ENCODE results near the gene RBBP8. TPM values are rescaled to one million over a fixed set of nuclear protein-coding genes. Genes with fewer than 3 reads are reported as not detected.

Gene RBBP8
- polyA plus RNA-seq, 1 donor from 2014 or later, result 19.5 TPM

DNA sequence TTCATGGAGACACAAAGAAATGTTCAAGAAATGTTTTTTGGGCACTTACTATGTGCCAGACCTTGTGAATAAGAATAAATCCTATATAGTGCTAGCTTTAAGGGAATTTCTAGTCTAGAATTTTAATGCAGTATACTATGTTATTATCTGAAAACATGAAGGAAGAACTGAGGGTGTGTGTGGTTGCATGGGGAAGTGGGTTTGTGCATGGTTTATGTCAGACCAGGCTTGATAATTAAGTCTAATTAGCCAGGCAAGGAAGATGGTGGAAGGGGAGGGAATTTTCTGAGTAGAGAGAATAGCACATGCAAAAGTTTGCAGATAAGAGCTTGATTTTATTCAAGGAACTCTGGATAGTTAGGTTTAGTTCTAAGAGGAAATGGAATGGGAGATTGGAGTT, 6.5 kb downstream of the RBBP8 start:
- Histone ChIP-seq H4K20me1 (ENCODE audit: insufficient read depth) (no peaks in the 10 kb centered on the region), H2AFZ (ENCODE audit: low read depth, low read length) (no peak overlapping the region), H3K9ac (ENCODE audit: low read length) (no peak overlapping the region), H3F3A (ENCODE audit: insufficient read depth, low read length, poor library complexity, severe bottlenecking) (no peaks in the 10 kb centered on the region), H3K4me2 (ENCODE audit: low read length) (no peak overlapping the region), H3K27ac (ENCODE audit: low read length) (no peak overlapping the region), H3K4me3 (ENCODE audit: low read length) (no peak overlapping the region), H3K79me2 (replicated peaks; ENCODE audit: insufficient read depth, low read length) (no peaks in the 10 kb centered on the region), H3K27me3 (ENCODE audit: insufficient read depth, low read depth, low read length) (no peaks in the 10 kb centered on the region), H3K9me2 (ENCODE audit: insufficient read depth, low read length) (no peaks in the 10 kb centered on the region), H3K9me3 (ENCODE audit: low read length) (no peaks in the 10 kb centered on the region), H3K36me3 (ENCODE audit: insufficient read depth, low read length) (no peaks in the 10 kb centered on the region)
- TF ChIP-seq TAF1 (IDR thresholded peaks at IDR 0.05; ENCODE audit: low read depth) (no peak), EZH2 (IDR thresholded peaks at IDR 0.05; ENCODE audit: borderline replicate concordance, insufficient read depth, low read length, poor library complexity, severe bottlenecking) (no peak), MXI1 (conservative IDR thresholded peaks at IDR 0.05; ENCODE audit: poor library complexity, severe bottlenecking) (no peak), POLR2AphosphoS5 (IDR thresholded peaks at IDR 0.05) (no peak), RAD21 (conservative IDR thresholded peaks at IDR 0.05) (no peak), EP300 (conservative IDR thresholded peaks at IDR 0.05; ENCODE audit: poor library complexity, severe bottlenecking) (no peak), SMC3 (conservative IDR thresholded peaks at IDR 0.05; ENCODE audit: poor library complexity) (no peak)
- TF ChIP-seq, protein P1, sequence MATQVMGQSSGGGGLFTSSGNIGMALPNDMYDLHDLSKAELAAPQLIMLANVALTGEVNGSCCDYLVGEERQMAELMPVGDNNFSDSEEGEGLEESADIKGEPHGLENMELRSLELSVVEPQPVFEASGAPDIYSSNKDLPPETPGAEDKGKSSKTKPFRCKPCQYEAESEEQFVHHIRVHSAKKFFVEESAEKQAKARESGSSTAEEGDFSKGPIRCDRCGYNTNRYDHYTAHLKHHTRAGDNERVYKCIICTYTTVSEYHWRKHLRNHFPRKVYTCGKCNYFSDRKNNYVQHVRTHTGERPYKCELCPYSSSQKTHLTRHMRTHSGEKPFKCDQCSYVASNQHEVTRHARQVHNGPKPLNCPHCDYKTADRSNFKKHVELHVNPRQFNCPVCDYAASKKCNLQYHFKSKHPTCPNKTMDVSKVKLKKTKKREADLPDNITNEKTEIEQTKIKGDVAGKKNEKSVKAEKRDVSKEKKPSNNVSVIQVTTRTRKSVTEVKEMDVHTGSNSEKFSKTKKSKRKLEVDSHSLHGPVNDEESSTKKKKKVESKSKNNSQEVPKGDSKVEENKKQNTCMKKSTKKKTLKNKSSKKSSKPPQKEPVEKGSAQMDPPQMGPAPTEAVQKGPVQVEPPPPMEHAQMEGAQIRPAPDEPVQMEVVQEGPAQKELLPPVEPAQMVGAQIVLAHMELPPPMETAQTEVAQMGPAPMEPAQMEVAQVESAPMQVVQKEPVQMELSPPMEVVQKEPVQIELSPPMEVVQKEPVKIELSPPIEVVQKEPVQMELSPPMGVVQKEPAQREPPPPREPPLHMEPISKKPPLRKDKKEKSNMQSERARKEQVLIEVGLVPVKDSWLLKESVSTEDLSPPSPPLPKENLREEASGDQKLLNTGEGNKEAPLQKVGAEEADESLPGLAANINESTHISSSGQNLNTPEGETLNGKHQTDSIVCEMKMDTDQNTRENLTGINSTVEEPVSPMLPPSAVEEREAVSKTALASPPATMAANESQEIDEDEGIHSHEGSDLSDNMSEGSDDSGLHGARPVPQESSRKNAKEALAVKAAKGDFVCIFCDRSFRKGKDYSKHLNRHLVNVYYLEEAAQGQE (IDR thresholded peaks at IDR 0.05; ENCODE audit: borderline replicate concordance), result no peak
- TF ChIP-seq, protein P2, sequence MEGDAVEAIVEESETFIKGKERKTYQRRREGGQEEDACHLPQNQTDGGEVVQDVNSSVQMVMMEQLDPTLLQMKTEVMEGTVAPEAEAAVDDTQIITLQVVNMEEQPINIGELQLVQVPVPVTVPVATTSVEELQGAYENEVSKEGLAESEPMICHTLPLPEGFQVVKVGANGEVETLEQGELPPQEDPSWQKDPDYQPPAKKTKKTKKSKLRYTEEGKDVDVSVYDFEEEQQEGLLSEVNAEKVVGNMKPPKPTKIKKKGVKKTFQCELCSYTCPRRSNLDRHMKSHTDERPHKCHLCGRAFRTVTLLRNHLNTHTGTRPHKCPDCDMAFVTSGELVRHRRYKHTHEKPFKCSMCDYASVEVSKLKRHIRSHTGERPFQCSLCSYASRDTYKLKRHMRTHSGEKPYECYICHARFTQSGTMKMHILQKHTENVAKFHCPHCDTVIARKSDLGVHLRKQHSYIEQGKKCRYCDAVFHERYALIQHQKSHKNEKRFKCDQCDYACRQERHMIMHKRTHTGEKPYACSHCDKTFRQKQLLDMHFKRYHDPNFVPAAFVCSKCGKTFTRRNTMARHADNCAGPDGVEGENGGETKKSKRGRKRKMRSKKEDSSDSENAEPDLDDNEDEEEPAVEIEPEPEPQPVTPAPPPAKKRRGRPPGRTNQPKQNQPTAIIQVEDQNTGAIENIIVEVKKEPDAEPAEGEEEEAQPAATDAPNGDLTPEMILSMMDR (IDR thresholded peaks at IDR 0.05; ENCODE audit: poor library complexity, severe bottlenecking), result no peak

DNA sequence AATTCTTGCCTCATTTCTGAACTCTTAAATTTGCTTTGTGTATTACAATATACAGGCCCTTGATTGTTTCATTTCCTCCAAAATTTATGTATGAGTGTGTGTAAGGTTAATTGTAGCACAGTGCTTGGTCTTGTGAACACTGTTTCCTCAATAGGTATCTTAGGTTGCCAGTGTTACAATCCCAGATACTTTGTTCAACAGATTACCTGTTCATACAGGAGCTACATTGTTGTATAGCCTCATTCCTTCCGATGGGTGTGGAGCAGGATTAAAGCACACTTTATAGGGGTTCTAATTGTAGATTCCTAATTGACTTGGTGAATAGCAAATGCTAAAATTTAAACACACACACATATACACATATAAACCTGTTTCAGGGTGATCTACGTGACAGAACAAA, 10.7 kb downstream of the RBBP8 start:
- no peaks in the 10 kb centered on the region for H3K36me3 ChIP-seq (ENCODE audit: insufficient read depth, low read length)

More for the DNA sequence above, 10.7 kb downstream of the RBBP8 start:
- Histone ChIP-seq H3K4me2 (ENCODE audit: low read length) (no peak overlapping the region), H4K20me1 (ENCODE audit: insufficient read depth) (no peaks in the 10 kb centered on the region), H3K9me2 (ENCODE audit: insufficient read depth, low read length) (no peaks in the 10 kb centered on the region), H3K27me3 (ENCODE audit: insufficient read depth, low read depth, low read length) (no peaks in the 10 kb centered on the region), H2AFZ (ENCODE audit: low read depth, low read length) (no peak overlapping the region), H3K4me3 (ENCODE audit: low read length) (no peak overlapping the region), H3K9ac (ENCODE audit: low read length) (no peak overlapping the region), H3K9me3 (ENCODE audit: low read length) (no peaks in the 10 kb centered on the region), H3K79me2 (replicated peaks; ENCODE audit: insufficient read depth, low read length) (no peaks in the 10 kb centered on the region), H3F3A (ENCODE audit: insufficient read depth, low read length, poor library complexity, severe bottlenecking) (no peaks in the 10 kb centered on the region), H3K27ac (ENCODE audit: low read length) (no peak overlapping the region)
- TF ChIP-seq SMC3 (conservative IDR thresholded peaks at IDR 0.05; ENCODE audit: poor library complexity) (no peak), EP300 (conservative IDR thresholded peaks at IDR 0.05; ENCODE audit: poor library complexity, severe bottlenecking) (no peak), POLR2AphosphoS5 (IDR thresholded peaks at IDR 0.05) (no peak), TAF1 (IDR thresholded peaks at IDR 0.05; ENCODE audit: low read depth) (no peak), MXI1 (conservative IDR thresholded peaks at IDR 0.05; ENCODE audit: poor library complexity, severe bottlenecking) (no peak), RAD21 (conservative IDR thresholded peaks at IDR 0.05) (no peak), EZH2 (IDR thresholded peaks at IDR 0.05; ENCODE audit: borderline replicate concordance, insufficient read depth, low read length, poor library complexity, severe bottlenecking) (no peak)
- TF ChIP-seq, protein P2 (IDR thresholded peaks at IDR 0.05; ENCODE audit: poor library complexity, severe bottlenecking), result no peak
- TF ChIP-seq, protein P1 (IDR thresholded peaks at IDR 0.05; ENCODE audit: borderline replicate concordance), result no peak
